GM10266 (cell line): Measurements from ENCODE around the gene BACE1-AS.
A peak's percentile ranks its signal among the peaks of the same experiment; 100 is the strongest.

Experiments
- DNase-seq: peaks from one replicate; pipeline ENCODE4 v3.0.0; 2012; ENCODE audit errors: extremely low spot score
- TF ChIP-seq, protein P1 (sequence below): IDR thresholded peaks from 2 replicates; pipeline ENCODE4 v1.5.1; 2012; ENCODE audit warnings: mild to moderate bottlenecking, low read depth; ENCODE audit not compliant: control insufficient read depth, insufficient read depth; ENCODE audit errors: missing control alignments

The BACE1-AS gene

DNA sequence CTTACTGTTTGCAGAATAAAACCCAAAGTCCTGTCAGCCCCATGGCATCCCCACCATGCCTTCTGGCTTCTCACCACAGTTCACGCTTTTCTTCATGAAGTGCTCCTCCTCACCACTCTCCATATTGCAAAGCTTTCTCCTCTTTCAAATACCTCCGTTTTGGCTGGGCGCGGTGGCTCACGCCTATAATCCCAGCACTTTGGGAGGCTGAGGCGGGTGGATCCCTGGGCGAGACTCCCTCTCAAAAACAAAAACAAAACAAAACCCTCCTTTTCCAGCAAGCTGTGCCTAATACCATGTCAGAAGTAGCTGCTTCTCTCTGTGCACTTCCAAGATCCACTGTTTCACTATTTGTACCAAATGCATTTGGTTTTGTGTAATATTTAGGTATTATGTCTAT lies 18.2 kb downstream of the BACE1-AS start:
- TF ChIP-seq, protein P1, sequence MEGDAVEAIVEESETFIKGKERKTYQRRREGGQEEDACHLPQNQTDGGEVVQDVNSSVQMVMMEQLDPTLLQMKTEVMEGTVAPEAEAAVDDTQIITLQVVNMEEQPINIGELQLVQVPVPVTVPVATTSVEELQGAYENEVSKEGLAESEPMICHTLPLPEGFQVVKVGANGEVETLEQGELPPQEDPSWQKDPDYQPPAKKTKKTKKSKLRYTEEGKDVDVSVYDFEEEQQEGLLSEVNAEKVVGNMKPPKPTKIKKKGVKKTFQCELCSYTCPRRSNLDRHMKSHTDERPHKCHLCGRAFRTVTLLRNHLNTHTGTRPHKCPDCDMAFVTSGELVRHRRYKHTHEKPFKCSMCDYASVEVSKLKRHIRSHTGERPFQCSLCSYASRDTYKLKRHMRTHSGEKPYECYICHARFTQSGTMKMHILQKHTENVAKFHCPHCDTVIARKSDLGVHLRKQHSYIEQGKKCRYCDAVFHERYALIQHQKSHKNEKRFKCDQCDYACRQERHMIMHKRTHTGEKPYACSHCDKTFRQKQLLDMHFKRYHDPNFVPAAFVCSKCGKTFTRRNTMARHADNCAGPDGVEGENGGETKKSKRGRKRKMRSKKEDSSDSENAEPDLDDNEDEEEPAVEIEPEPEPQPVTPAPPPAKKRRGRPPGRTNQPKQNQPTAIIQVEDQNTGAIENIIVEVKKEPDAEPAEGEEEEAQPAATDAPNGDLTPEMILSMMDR, result no peak
- no peak for DNase-seq

DNA sequence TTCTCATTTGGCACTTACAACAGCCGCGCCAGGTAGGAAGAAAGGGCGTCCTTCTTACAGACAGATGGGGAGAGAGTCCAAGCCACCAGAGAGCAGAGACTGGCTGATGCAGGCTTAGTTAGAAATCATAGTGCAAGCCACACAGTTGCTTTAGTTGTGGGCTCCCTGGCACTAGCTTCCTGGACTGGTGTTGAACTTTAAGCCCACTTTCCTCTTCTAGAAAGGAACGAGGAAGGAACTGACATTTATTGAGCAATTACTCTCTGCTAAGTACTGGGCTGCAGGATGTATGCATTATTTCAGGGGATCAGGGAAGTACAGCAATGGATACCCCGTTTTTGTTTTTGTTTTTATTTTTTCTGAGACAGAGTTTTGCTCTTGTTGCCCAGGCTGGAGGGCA lies 21.9 kb downstream of the BACE1-AS start:
- TF ChIP-seq, protein P1, result no peak
- no peak for DNase-seq

DNA sequence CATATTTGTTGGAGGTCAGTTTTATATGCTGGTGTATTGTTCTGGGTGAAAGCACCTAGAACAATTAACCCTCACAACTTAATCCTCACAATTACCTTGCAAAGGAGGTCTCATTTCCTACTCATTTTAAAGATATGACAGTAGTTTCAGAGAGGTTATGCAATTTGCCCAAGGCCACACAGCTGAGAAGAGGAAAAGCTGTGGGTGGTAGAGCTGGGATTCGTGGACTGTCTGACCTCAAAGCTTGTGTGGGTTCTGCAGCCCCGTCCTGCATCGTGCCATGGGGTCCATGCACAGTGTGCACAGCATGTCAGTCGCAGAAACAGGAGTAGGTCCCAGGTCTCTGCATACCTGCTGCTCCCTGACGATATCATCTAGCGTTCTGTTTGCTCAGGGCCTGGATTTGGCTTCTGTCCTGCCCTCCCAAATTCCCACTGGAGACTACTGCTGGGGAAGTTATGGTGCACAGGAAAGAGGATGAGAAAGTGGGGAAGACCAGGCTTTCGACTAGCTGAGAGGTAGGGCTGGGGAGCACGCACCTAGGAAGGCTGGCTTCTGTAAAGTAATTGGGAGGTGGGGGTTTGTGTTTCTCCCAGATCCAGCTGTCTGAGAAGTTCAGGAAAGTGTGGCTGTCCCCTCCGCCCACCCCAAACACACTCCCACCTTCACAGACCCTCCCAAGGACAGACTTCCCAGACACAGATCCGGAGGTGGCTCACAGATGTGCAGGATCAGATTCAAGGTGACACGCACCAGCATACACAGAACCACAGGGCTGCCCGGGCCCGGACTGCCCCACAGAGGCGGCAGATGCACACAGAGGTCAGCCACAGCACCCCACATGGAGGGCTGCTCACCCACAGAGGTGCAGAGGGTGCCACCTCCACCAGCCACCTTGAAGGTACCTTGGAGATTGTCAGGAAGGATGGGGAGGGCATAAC lies 23.0 kb downstream of the BACE1-AS start:
- DNase-seq, result no peak
- TF ChIP-seq, protein P1, result no peak

DNA sequence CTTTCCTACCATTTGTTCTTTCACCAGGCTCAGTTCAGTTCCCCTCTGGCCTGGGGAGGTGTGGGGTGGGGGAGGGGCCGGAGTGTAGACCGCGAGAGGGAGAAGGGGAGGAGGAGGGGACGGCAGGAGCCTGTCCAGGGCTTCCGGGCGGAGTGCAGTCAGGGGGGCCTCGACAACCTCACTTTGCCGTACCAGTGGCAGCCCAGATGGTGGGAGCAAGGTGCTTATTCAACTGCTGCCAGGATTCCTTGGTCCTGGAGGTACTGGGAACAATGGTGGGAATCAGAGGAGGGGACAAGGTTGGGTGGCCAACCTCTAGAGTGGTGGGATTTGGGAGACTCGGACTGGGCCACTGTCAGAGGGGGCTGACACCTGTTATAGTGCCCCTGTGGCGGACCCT lies 23.7 kb downstream of the BACE1-AS start:
- no peak for DNase-seq
- TF ChIP-seq, protein P1, result no peak

DNA sequence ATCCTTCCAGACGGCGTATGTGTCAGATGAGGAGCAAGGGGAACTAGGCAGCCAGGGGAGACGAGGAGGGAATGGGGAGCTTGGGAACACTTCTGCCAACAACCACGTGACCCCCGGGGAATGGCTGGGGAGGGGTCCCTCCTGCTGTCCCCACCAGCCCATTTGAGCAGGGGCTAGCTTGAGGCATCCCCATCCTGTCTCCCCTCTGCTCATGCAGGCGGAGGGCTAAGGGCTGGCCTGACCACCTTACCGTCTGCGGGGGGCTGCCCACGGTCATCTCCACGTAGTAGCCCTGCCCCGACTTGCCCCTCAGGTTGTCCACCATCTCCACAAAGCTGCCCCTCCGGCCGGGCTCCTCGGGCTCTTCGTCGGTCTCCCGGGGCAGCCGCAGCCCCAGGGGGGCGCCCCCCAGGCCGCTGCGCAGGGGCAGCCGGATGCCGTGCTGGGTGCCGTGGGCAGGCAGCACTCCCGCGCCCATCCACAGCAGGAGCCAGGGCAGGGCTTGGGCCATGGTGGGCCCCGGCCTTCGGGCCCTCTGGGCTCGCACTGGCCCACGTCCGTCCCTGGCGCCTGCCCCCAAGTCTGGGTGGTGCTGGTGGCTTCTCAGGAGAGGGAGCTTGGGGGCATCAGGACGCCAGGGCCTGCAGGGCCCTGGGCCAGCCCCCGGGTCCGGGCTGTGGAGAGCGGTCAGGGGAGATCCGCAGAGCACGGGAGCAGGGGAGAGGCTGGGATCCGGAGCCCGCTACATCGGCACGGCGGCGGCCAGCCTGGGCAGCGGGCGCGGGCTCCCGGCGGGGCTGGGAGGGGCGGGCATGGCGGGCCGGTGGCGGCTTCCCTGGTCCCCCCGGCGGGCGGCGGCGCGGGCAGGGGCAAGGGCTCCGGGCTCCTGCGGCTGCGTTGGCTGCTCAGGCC lies 24.4 kb downstream of the BACE1-AS start:
- TF ChIP-seq, protein P1, result peak; percentile 7
- peak; percentile 58 for DNase-seq

DNA sequence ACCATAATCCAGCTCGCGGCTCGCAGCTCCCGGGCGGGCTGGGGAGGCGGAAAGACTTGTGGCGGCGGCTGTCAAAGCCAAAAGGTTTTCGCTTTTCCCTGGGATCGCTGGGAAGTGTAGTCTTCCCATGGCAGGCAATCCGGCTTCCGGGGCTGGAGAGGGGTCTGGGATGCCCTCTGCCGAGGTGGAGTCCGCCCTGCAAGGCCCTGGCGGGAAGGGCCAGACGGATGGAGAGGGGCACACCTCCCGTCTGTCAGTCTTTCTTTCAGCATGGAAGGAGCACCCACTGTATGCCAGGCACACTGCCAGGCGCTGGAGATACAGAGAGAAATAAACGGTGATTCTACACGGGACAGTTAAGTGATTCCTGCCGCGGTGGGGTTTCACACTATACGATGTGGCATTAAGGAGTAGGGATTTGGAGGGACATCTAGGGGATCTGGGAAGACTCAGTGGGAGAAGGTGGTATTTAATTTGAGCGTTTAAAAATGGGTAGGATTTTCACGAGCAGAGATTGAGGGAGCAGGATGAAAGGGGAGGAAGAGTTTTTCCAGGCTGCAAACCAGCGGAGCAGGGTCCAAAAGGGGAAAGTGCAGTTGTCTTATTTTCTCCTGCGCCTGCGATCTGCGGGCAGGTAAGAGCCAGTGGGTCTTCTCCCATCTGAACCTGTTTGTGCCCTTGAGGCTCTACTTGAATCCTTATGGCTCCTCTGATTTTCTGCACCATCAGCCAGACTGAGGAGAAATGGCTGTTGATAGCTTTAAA lies 25.2 kb downstream of the BACE1-AS start, which contains the start of gene BACE1:
BACE1 (minus strand) TSS at position 60 of the 765 bp plus-strand sequence. CDS start 461 bp downstream, outside the sequence.
- peak; percentile 57 for DNase-seq

More for the DNA sequence above, 25.2 kb downstream of the BACE1-AS start, which contains the start of gene BACE1:
- TF ChIP-seq, protein P1, result peak; percentile 22
